ENCODE results near the gene REN.

- no peak for TF ChIP-seq CTCF (IDR thresholded peaks at IDR 0.05)
- no peak for TF ChIP-seq EP300 (IDR thresholded peaks at IDR 0.05)
- TF ChIP-seq POLR2A (IDR thresholded peaks at IDR 0.05): no peak
These were observed 27.9 kb upstream of the REN start for GRCh38 chr1:204194080-204194479.

Data from ovary (tissue), 3 donors.